RWPE2 (cell line): ENCODE data around the gene PNPLA2.

ENCODE experiments used
- ATAC-seq: fragments of 200-7000 bp; cut with Tn5 transposase; 3 replicates; pipeline ENCODE4 v1.9.1; 2021; ENCODE audit warnings: low read depth
- DNase-seq: peaks from one replicate; pipeline ENCODE4 v3.0.0-alpha.2; 2020; ENCODE audit warnings: low spot score
- H3K27ac ChIP-seq: fragments of 450-650 bp; 2 replicates; pipeline ENCODE4 v1.5.1; 2017; ENCODE audit warnings: mild to moderate bottlenecking; ENCODE audit not compliant: poor library complexity, severe bottlenecking
- H3K27me3 ChIP-seq: fragments of 250-450 bp; sonication (Bioruptor Pico); 2 replicates; pipeline ENCODE4 v1.5.1; 2021; ENCODE audit warnings: mild to moderate bottlenecking, moderate library complexity; ENCODE audit not compliant: insufficient read depth, poor library complexity, severe bottlenecking
- H3K36me3 ChIP-seq: fragments of 250-450 bp; sonication (Bioruptor Pico); 2 replicates; pipeline ENCODE4 v1.5.1; 2020; ENCODE audit warnings: low read depth, mild to moderate bottlenecking, moderate library complexity
- H3K4me1 ChIP-seq: fragments of 250-450 bp; sonication (Bioruptor Pico); 2 replicates; pipeline ENCODE4 v1.5.1; 2021; ENCODE audit warnings: mild to moderate bottlenecking, moderate library complexity; ENCODE audit not compliant: insufficient read depth, poor library complexity, severe bottlenecking
- H3K4me3 ChIP-seq: fragments of 250-450 bp; sonication (Bioruptor Pico); 2 replicates; pipeline ENCODE4 v1.5.1; 2021; ENCODE audit warnings: mild to moderate bottlenecking, moderate library complexity; ENCODE audit not compliant: severe bottlenecking
- H3K9me3 ChIP-seq: fragments of 250-450 bp; sonication (Bioruptor Pico); 2 replicates; pipeline ENCODE4 v1.5.1; 2021; ENCODE audit warnings: mild to moderate bottlenecking, moderate library complexity; ENCODE audit not compliant: severe bottlenecking
- CTCF ChIP-seq: fragments of 450-650 bp; IDR thresholded peaks from one replicate; pipeline ENCODE4 v1.5.1; 2017; ENCODE audit warnings: mild to moderate bottlenecking, moderate library complexity; ENCODE audit not compliant: poor library complexity, severe bottlenecking

PNPLA2 gene

GRCh38 chr11:866481-866880 lies 47.8 kb downstream of the PNPLA2 start:
- H3K27me3 ChIP-seq = no peaks in the 10 kb centered on the region
- no peak for DNase-seq
- no peaks in the 10 kb centered on the region for H3K9me3 ChIP-seq
- H3K27ac ChIP-seq = no peak overlapping the region
- TF ChIP-seq CTCF = no peak
- no peak overlapping the region for H3K4me3 ChIP-seq
- no peaks in the 10 kb centered on the region for H3K4me1 ChIP-seq
- ATAC-seq = no peak
- H3K36me3 ChIP-seq = peaks cover 35% of the 10 kb centered on the region

GRCh38 chr11:867856-868358 lies 49.2 kb downstream of the PNPLA2 start:
- H3K4me3 ChIP-seq = no peak overlapping the region
- H3K4me1 ChIP-seq = no peaks in the 10 kb centered on the region
- H3K27ac ChIP-seq = no peak overlapping the region
- ATAC-seq (no peak), DNase-seq (no peak)
- H3K27me3 ChIP-seq = no peaks in the 10 kb centered on the region
- no peak for TF ChIP-seq CTCF
- H3K36me3 ChIP-seq = peaks cover 26% of the 10 kb centered on the region
- no peaks in the 10 kb centered on the region for H3K9me3 ChIP-seq

- H3K4me1 ChIP-seq = no peaks in the 10 kb centered on the region
- no peak for ATAC-seq
Measured at GRCh38 chr11:868394-868793, 49.7 kb downstream of the PNPLA2 start.

GRCh38 chr11:868802-869201 lies 50.1 kb downstream of the PNPLA2 start:
- Histone ChIP-seq H3K4me1 (no peaks in the 10 kb centered on the region), H3K27me3 (no peaks in the 10 kb centered on the region), H3K27ac (no peak overlapping the region), H3K4me3 (no peak overlapping the region), H3K9me3 (no peaks in the 10 kb centered on the region), H3K36me3 (peaks cover 21% of the 10 kb centered on the region)
- no peak for DNase-seq
- ATAC-seq = no peak
- TF ChIP-seq CTCF = no peak

More at GRCh38 chr11:868394-868793, 49.7 kb downstream of the PNPLA2 start:
- Histone ChIP-seq H3K27ac (no peak overlapping the region), H3K9me3 (no peaks in the 10 kb centered on the region), H3K27me3 (no peaks in the 10 kb centered on the region), H3K4me3 (no peak overlapping the region), H3K36me3 (peaks cover 21% of the 10 kb centered on the region)
- DNase-seq = no peak
- TF ChIP-seq CTCF = no peak

GRCh38 chr11:869399-870126 lies 50.8 kb downstream of the PNPLA2 start:
- no peaks in the 10 kb centered on the region for H3K27me3 ChIP-seq
- H3K4me1 ChIP-seq = no peaks in the 10 kb centered on the region
- TF ChIP-seq CTCF = no peak
- H3K27ac ChIP-seq = no peak overlapping the region
- H3K4me3 ChIP-seq = no peak overlapping the region
- ATAC-seq (peak; percentile 8), DNase-seq (no peak)
- peaks cover 14% of the 10 kb centered on the region for H3K36me3 ChIP-seq
- H3K9me3 ChIP-seq = no peaks in the 10 kb centered on the region
